ENCODE data around the gene TCL1A.

- TF ChIP-seq EP300 (IDR thresholded peaks at IDR 0.05): no peak
- TF ChIP-seq CTCF (IDR thresholded peaks at IDR 0.05): no peak
Observed at GRCh38 chr14:95703341-95703740, 10.6 kb downstream of the TCL1A start.

Measured in sigmoid colon (tissue), 4 donors.